ENCODE results near the gene GDPD3.
"Not testable (repeated sequence)": the region's sequence is repeated elsewhere in the genome, so short reads cannot be mapped to it uniquely, and the experiment has no call there.

GDPD3 gene
- total RNA-seq, result 6.3 to 8.6 reads per million in 2 donors

- no peak for DNase-seq
These were observed at the start of gene GDPD3 for GRCh38 chr16:30113031-30113710. Gene GDPD3 (minus strand): TSS chr16:30113537. CDS start chr16:30113478, 59 bp downstream.

GRCh38 chr16:30157214-30157613, 43.9 kb upstream of the GDPD3 start:
- no peak for DNase-seq

- no peak for DNase-seq
These were observed 41.9 kb upstream of the GDPD3 start for GRCh38 chr16:30155188-30155587.

GRCh38 chr16:30152517-30152916, 39.2 kb upstream of the GDPD3 start:
- no peak for DNase-seq

GRCh38 chr16:30151091-30151490, 37.8 kb upstream of the GDPD3 start:
- no peak for DNase-seq

GRCh38 chr16:30149250-30149930, 36.1 kb upstream of the GDPD3 start:
- no peak for DNase-seq

- DNase-seq, result no peak
These were observed 34.6 kb upstream of the GDPD3 start for GRCh38 chr16:30147843-30148510.

GRCh38 chr16:30145657-30146056, 32.3 kb upstream of the GDPD3 start:
- DNase-seq, result no peak

- DNase-seq, result no peak
These were observed 31.6 kb upstream of the GDPD3 start for GRCh38 chr16:30144917-30145316.

- DNase-seq, result no peak
These were observed 30.7 kb upstream of the GDPD3 start for GRCh38 chr16:30144017-30144416.

- no peak for DNase-seq
These were observed 30.0 kb upstream of the GDPD3 start for GRCh38 chr16:30143347-30143702.

GRCh38 chr16:30142672-30143346, 29.5 kb upstream of the GDPD3 start:
- no peak for DNase-seq

- DNase-seq, result no peak
These were observed 28.4 kb upstream of the GDPD3 start for GRCh38 chr16:30141750-30142149.

GRCh38 chr16:30139583-30140481, 26.5 kb upstream of the GDPD3 start:
- DNase-seq, result no peak

- no peak for DNase-seq
These were observed 24.6 kb upstream of the GDPD3 start for GRCh38 chr16:30137897-30138296.

- no peak for DNase-seq
These were observed 23.8 kb upstream of the GDPD3 start for GRCh38 chr16:30136971-30137605.

GRCh38 chr16:30132591-30132990, 19.3 kb upstream of the GDPD3 start:
- no peak for DNase-seq

GRCh38 chr16:30131869-30132475, 18.6 kb upstream of the GDPD3 start:
- no peak for DNase-seq

- DNase-seq, result no peak
These were observed 14.7 kb upstream of the GDPD3 start for GRCh38 chr16:30127993-30128392.

GRCh38 chr16:30125690-30126089, 12.4 kb upstream of the GDPD3 start:
- not testable (repeated sequence) for DNase-seq

- no peak for DNase-seq
These were observed 11.6 kb upstream of the GDPD3 start for GRCh38 chr16:30124985-30125379.
